ENCODE measurements around the gene ICAM1.

GRCh38 chr19:10316229-10317044 lies 45.5 kb downstream of the ICAM1 start:
- TF ChIP-seq EP300 (IDR thresholded peaks at IDR 0.05), result no peak
- no peak for TF ChIP-seq POLR2A (IDR thresholded peaks at IDR 0.05)
- no peak for TF ChIP-seq CTCF (IDR thresholded peaks at IDR 0.05)
